Activated CD8-positive, alpha-beta memory T cell treated with anti-CD3 and anti-CD28 coated beads, Interleukin-2, amount 50 U/mL, for 24 hours (primary cell): Measurements from ENCODE around the gene AP3S2.
"Not testable (repeated sequence)": the region's sequence is repeated elsewhere in the genome, so short reads cannot be mapped to it uniquely, and the experiment has no call there.

Experiments
- DNase-seq: peaks from one replicate; pipeline ENCODE4 v3.0.0-alpha.2; 2020; ENCODE audit errors: extremely low read depth

The AP3S2 gene

GRCh38 chr15:89834465-89835175 lies 59.2 kb downstream of the AP3S2 start:
- not testable (repeated sequence) for DNase-seq

GRCh38 chr15:89833966-89834365 lies 59.8 kb downstream of the AP3S2 start:
- no peak for DNase-seq

GRCh38 chr15:89830639-89831038 lies 63.2 kb downstream of the AP3S2 start:
- no peak for DNase-seq

GRCh38 chr15:89829616-89830440 lies 64.0 kb downstream of the AP3S2 start:
- no peak for DNase-seq

GRCh38 chr15:89829161-89829560 lies 64.6 kb downstream of the AP3S2 start:
- no peak for DNase-seq

GRCh38 chr15:89828281-89829145 lies 65.3 kb downstream of the AP3S2 start:
- no peak for DNase-seq

- DNase-seq: no peak
Observed at GRCh38 chr15:89827829-89828228, 66.0 kb downstream of the AP3S2 start.

GRCh38 chr15:89826671-89827655 lies 66.8 kb downstream of the AP3S2 start:
- DNase-seq: no peak

GRCh38 chr15:89825271-89825940 lies 68.4 kb downstream of the AP3S2 start:
- no peak for DNase-seq

GRCh38 chr15:89824607-89824867 lies 69.3 kb downstream of the AP3S2 start:
- no peak for DNase-seq

- no peak for DNase-seq
Observed at GRCh38 chr15:89823836-89824606, 69.8 kb downstream of the AP3S2 start.

GRCh38 chr15:89822951-89823711 lies 70.7 kb downstream of the AP3S2 start:
- DNase-seq: no peak

GRCh38 chr15:89822611-89822950 lies 71.2 kb downstream of the AP3S2 start:
- no peak for DNase-seq

- DNase-seq: no peak
Observed at GRCh38 chr15:89822026-89822425, 71.8 kb downstream of the AP3S2 start.

GRCh38 chr15:89820666-89821611 lies 72.9 kb downstream of the AP3S2 start:
- no peak for DNase-seq

- no peak for DNase-seq
Observed at GRCh38 chr15:89818287-89818686, 75.5 kb downstream of the AP3S2 start.

GRCh38 chr15:89817701-89818280 lies 76.0 kb downstream of the AP3S2 start:
- DNase-seq: no peak

- DNase-seq: no peak
Observed at GRCh38 chr15:89815769-89816168, 78.0 kb downstream of the AP3S2 start.
